Suppressor macrophage treated with lipopolysaccharide for 1 hour (primary cell): ENCODE measurements around the gene SCYGR1.
"Not testable (repeated sequence)": the region's sequence is repeated elsewhere in the genome, so short reads cannot be mapped to it uniquely, and the experiment has no call there.

Source experiments
- DNase-seq, 3 donors: peaks; one replicate each; pipeline ENCODE4 v3.0.0-alpha.2; 2020 to 2022

SCYGR1 gene

GRCh38 chr2:227387583-227387982 is at the start of gene SCYGR1:
TSS of gene SCYGR1 (minus strand) at chr2:227387949. CDS start at chr2:227387949, 0 bp downstream.
- DNase-seq, result not testable (repeated sequence)

- DNase-seq, result peak; percentile 50 to 78 (median 78)
Measured at GRCh38 chr2:227436436-227437174, 48.9 kb upstream of the SCYGR1 start.

DNA sequence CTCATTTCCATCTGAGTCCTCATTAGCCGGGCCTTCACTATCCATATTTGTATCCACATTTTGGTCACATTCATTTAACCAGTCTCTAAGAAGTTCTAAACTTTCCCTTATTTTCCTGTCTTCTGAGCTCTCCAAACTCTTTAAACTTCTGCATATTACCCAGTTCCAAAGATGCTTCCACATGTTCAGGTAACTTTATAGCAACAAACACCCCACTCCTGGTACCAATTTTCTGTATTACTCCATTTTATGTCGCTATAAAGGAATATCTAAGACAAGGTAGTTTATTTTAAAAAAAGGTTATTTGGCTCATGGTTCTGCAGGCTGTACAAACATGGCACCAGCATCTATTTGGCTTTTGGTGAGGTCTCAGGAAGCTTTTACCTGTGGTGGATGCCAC is 45.4 kb upstream of the SCYGR1 start:
- no peak for DNase-seq

- DNase-seq, result no peak
Measured at GRCh38 chr2:227430639-227431038, 42.9 kb upstream of the SCYGR1 start.

GRCh38 chr2:227428731-227429285 is 41.1 kb upstream of the SCYGR1 start:
- DNase-seq, result peak in 1 of 3 donors; percentile 9

DNA sequence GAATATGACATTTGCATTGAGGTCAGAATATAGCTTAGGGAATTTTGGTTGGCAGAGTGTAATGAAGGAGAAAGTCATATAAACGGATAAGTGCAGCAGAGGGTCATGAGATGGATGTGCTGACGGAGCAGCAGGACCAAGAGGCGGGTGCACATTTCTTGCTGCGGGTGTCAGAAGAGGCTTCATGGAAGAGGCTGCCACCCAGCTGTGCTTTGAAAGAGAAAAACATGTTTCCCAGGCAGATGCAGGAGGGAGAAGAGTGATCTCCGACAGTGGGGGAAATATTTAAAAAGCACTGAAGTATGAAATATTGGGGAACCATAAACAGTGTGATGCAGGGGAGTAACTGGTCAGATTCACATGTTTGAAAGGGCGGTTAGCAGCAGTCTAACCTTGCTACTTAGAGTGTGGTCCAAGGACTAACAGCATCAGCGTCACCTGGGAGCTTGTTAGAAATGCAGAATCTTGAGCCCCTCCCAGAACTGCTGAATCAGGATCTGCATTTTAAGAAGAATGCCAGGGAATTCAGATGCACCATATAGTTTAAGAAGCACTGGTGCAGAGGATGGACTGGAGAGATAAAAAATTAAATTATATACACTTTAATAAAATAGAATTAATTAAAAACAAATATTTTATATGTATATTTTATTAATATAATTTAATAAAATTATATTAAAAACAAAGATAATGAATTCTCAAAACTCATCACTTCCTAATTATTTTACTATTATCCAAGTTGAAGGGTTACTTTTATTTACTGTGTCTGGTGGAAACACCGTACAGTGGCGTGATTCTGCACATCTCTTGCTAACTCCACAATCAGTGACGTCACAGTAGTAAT is 36.1 kb upstream of the SCYGR1 start:
- no peak for DNase-seq

- no peak for DNase-seq
Measured at GRCh38 chr2:227420087-227421052, 32.6 kb upstream of the SCYGR1 start.

- no peak for DNase-seq
Measured at GRCh38 chr2:227416701-227417100, 29.0 kb upstream of the SCYGR1 start.

- DNase-seq, result peak; percentile 86 to 90 (median 90)
Measured at GRCh38 chr2:227415538-227416424, 28.0 kb upstream of the SCYGR1 start.

- no peak for DNase-seq
Measured at GRCh38 chr2:227414846-227415245, 27.1 kb upstream of the SCYGR1 start.

DNA sequence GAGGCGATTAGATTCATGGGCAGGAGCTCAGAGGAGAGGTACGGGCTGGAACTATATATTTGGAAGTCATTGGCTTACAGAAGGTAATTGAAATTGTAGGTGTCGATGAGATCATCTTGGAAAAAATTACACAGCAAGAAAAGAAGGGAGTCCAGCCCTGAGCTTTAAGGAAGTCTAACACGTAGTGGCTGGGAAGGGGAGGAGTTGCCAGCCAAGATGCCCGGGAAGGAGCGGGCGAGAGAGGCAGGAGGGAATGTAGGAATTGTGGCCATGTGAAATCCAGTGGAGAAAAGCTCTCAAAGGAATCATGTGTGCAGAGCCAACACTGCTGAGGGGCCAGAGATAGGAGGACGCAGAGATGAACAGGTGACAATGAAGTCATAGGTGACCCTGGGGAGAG is 25.6 kb upstream of the SCYGR1 start:
- DNase-seq, result peak in 1 of 3 donors; percentile 22

DNA sequence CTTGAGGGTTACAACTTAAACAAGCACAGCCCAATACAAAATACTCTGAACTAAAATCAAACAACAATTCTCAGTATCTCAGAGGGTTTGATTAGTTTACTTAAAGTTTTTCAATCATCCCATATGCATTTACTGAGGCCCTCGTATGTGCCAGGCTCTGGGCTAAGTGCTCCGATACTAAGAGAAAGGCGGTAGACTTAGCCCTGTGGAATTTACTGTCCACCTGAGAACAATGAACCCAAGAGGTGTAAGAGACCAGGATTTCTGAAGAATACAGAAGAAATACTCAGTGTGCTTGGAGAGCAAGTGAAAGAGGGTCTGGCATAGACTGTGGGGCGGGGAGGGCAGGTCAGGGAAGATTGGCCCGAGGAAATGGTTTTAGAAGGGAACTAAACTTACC is 25.1 kb upstream of the SCYGR1 start:
- DNase-seq, result no peak

GRCh38 chr2:227411990-227412350 is 24.2 kb upstream of the SCYGR1 start:
- DNase-seq, result no peak

DNA sequence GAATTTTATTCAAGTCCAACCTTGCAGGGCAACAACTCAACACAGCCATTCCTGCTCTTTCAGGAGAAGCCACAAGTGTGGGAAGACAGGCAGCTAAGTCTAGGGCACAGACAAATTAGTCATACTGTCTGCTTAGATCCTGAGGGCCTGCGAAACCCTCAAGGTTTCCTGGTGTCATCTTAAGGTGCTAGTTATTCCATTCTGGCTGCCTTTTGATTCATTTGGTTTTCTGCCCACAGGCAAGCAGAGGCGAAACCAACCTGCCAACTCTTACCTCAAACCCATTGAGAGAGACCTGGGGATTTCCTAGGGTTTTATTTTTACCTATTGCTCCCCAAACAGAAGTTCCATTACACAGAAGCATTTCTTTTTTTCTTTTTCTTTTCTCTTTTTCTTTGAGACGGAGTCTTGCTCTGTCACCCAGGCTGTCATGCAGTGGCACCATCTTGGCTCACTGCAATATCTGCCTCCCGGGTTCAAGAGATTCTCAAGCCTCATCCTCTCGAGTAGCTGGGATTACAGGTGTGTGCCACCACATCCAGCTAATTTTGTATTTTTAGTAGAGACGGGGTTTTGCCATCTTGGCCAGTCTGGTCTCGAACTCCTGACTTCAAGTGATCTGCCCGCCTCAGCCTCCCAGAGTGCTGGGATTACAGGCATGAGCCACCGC is 23.7 kb upstream of the SCYGR1 start:
- peak; percentile 51 to 60 (median 59) for DNase-seq

GRCh38 chr2:227410191-227410590 is 22.4 kb upstream of the SCYGR1 start:
- DNase-seq, result no peak

GRCh38 chr2:227407591-227408151 is 19.9 kb upstream of the SCYGR1 start:
- peak; percentile 83 to 94 (median 90) for DNase-seq

DNA sequence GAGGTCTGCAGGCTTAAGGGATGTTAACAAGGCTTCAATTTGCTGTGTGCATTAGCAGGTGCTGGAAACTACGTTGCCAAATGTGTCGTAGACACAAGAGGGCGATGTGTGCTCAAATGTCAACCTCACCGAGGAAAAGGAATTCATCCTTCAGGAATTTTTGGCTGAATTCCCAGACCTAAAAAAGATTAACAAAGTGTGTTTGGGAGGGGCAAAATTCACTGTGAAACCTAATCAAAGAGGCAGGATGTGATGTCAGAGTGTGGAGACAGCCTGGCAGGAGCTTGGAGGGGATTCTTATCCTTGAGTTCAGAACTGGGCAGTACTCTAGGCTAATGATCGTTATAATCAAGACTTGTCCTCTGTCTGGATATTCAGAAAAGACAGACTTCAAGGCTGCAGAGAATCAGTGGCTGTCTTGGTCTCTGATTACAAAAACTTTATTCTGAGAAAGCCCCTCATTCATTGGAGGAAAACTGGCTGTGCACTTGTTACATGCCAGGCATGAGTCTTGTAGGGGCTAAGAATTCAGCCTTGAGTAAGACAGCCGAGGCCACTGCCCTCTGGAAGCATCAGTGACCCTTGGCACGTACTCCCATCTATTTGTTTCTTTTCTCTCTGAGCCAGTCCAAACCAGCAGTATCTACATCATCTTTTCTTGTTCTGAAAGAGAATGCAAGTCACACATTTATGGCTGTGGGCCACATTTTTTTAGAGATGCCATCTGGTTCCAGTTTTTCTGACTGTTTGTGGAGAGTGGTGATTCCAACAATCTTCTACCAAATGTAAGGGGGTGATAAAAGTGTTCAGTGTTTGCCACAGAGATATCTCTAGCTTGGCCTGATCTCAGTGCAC is 18.7 kb upstream of the SCYGR1 start:
- peak; percentile 47 to 53 (median 49) for DNase-seq

- peak; percentile 61 to 75 (median 68) for DNase-seq
Measured at GRCh38 chr2:227404585-227405271, 17.0 kb upstream of the SCYGR1 start.

GRCh38 chr2:227402959-227403358 is 15.2 kb upstream of the SCYGR1 start:
- no peak for DNase-seq
